ENCODE measurements around the gene BRD4.

DNA sequence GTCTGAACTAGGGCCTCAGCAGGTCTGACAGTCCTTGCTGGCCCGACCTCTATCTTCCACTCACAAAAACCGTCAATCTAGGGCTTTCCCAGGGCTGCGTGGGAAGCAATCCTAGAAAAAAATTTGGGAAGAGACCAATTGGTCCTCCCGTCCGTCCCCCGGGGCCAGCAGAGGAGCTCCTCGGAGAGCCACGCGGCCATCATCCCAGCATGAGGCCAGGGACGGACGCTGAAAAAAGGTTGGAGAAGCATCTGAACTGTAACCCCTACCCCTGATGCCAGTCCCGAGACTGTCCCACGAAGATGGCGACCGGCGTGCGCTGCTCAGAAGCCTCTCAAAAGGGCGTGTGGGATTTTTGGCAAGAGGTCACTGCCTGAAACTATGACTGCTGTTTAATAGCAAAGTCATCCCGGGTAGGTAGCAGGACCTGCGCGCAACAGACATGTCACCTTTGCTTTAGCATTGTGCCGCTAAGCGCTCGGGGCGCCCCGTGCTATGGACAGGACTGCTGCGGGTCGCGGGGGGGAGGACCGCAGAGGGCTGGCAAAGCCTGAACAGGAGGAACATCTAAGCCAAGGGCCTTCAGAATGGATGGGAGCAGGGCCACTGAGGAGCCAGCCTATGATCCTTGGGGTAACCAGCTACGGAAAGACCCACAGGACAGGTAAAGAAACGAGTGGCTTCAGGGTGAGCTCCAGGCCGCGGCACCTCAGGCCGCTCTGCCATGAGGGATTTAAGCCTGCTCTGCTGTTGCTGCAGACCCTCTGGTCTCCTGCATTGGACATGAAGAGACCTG lies 36.7 kb upstream of the BRD4 start:
- TF ChIP-seq CTCF (IDR thresholded peaks at IDR 0.05; ENCODE audit: borderline replicate concordance, extremely low read depth, low read length, poor library complexity, severe bottlenecking) (no peak), EZH2 (IDR thresholded peaks at IDR 0.05; ENCODE audit: borderline replicate concordance, low read depth, low read length, severe bottlenecking) (no peak)

Measured in DND-41 (cell line).